Retinal pigment epithelial cell (primary cell): ENCODE results near the gene NRM.

ENCODE experiments used
- DNase-seq: peaks from one replicate; pipeline ENCODE4 v3.0.0-alpha.2; 2010; ENCODE audit warnings: low read depth
- H3K4me3 ChIP-seq: 2 replicates; pipeline ENCODE4 v1.5.1; 2011; ENCODE audit warnings: mild to moderate bottlenecking, low read length, control low read depth, moderate library complexity
- CTCF ChIP-seq: conservative IDR thresholded peaks from 2 replicates; pipeline ENCODE4 v1.5.1; 2011; ENCODE audit warnings: low read depth, low read length, control low read depth, inconsistent platforms

Gene NRM

DNA sequence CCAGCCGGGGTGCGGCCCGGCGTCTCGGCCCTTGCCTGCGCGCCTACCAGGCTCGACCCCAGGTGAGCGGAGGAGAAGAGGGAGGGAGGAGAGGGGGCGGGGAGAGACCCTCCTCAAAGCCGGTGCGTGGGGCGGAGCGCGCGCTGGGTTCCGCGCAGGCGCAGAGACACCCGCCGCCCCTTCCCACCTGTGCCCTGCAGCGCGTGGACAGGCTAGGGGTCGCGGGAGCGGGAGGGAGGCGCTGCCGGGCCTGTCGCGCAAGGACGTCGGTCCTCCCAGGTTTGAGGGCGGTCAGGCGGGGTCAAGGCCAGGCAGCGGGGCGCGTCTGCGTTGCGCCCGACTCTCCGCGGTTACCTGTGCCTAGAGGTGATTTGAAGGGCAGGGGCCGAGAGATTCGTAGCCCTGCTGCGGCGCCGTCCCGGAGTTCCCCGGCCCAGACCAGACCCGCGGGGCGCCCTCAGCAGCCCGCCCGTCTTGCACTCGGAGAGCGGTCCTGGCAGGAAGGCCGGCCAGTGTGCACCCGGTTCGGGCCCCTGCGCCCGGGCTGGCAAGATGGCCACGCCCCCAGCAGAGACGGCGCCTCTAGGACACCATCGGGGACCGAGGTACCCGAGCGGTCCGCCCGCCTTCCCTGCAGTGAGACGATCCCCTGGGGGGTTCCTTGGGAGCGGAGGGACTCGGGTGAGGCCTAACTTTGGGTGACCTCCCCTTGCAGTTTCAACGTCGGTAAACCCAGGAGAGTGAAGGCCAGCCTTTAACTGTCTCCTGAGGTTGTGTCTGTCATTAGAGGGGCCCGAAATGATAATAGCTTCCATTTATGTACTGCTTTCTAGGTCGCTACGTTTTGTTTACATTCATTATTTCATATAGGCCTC lies 43.3 kb downstream of the NRM start:
- peak overlapping the region; percentile 60 for H3K4me3 ChIP-seq
- DNase-seq, result no peak
- no peak for TF ChIP-seq CTCF

DNA sequence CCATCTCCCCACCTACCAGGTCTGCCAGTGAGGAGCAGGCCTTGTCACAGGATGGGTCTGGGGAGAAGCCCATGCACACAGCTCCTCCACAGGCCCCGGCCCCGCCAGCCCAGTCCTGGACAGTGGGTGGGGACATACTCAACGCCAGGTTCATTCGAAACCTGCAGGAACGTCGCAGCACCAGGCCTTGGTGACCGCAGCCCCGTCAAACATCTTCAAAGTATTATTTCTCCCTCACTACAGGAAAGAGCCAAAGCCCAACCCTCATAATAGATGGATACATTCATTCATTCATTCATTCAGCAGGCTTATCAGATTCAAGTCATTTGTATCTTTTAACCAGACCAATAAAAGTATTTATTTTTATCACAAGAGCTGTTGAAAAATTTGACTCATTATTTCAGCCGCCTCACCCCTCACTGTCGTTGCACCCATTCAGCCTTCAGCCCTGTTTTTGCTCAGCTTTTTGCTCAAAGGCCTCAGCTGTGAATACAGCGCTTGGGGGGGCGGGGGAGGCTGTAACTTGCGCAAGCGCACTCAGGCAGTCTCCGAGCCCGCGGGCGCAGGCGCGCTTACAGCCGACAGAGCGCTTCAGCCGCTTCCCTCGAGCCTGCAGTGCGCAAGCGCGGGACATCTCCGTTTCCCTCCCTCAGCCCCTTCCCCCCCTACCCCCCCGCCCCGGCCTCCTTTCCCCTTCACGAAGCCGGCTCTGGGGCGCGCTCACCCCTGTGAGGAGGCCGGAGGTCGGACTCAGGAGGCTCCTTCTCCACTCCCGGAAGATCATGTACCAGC lies 44.1 kb downstream of the NRM start, which contains the start of gene C6orf136:
C6orf136 (plus strand) TSS at position 684 of the 792 bp plus-strand sequence; CDS start at position 783, 99 bp downstream.
- no peak for TF ChIP-seq CTCF
- peak; percentile 62 for DNase-seq
- H3K4me3 ChIP-seq, result peak within 1 kb of the TSS; percentile 60

- no peak overlapping the region for H3K4me3 ChIP-seq
- DNase-seq, result no peak
- no peak for TF ChIP-seq CTCF
Observed at GRCh38 chr6:30645989-30646388, 44.8 kb downstream of the NRM start.

DNA sequence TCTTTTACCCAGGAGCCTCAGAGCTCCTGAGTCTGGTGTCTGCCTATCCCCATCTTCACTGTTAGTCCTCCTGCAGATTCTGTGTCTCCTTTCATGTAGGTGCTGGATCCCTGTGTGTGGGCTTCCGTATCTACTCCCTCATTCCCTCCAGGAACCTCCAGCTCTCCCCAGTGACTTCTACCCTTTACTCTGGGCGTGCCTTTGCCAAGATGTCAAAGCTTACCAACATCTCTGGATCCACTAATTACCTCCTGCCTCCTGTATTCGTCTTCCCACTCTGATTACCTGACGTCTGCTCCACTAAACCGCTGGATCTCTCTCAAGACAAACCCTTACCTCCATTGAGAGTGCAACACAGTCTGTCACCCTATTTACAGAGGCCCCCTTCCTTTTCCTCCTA lies 46.0 kb downstream of the NRM start:
- no peak overlapping the region for H3K4me3 ChIP-seq
- TF ChIP-seq CTCF, result no peak
- DNase-seq, result no peak

GRCh38 chr6:30643656-30644055 lies 47.1 kb downstream of the NRM start:
- no peak overlapping the region for H3K4me3 ChIP-seq
- TF ChIP-seq CTCF, result no peak
- DNase-seq, result no peak

- TF ChIP-seq CTCF, result no peak
- H3K4me3 ChIP-seq, result no peak overlapping the region
- no peak for DNase-seq
Observed at GRCh38 chr6:30641048-30641447, 49.7 kb downstream of the NRM start.
